NOMO-1 treated with dmso at 0.1 percent for 144 hours (cell line): ENCODE results near the gene PBXIP1.

Experiments
- DNase-seq: peaks from one replicate; lab custom pipeline; 2025; ENCODE audit not compliant: unreplicated experiment; lab: John Stamatoyannopoulos, UW

Gene PBXIP1

GRCh38 chr1:154901591-154901990 is 54.3 kb downstream of the PBXIP1 start:
- DNase-seq = no peak

GRCh38 chr1:154899041-154899440 is 56.9 kb downstream of the PBXIP1 start:
- DNase-seq = no peak

- no peak for DNase-seq
These were observed 59.1 kb downstream of the PBXIP1 start for GRCh38 chr1:154896771-154897286.

GRCh38 chr1:154895798-154896197 is 60.1 kb downstream of the PBXIP1 start:
- DNase-seq = no peak
